BLaER1 (cell line): ENCODE data around the gene FBXO39.

Experiments
- H3K27ac ChIP-seq: shearing (Covaris generic); formaldehyde crosslinking; 2 replicates; pipeline ENCODE4 v1.8.1; 2022
- H3K27me3 ChIP-seq: shearing (Covaris generic); formaldehyde crosslinking; 2 replicates; pipeline ENCODE4 v1.8.1; 2022
- H3K36me3 ChIP-seq: shearing (Covaris generic); formaldehyde crosslinking; 2 replicates; pipeline ENCODE4 v1.8.1; 2022
- H3K4me1 ChIP-seq: shearing (Covaris generic); formaldehyde crosslinking; 2 replicates; pipeline ENCODE4 v1.8.1; 2022
- H3K4me2 ChIP-seq: shearing (Covaris generic); formaldehyde crosslinking; 2 replicates; pipeline ENCODE4 v1.8.1; 2022
- H3K4me3 ChIP-seq: shearing (Covaris generic); formaldehyde crosslinking; 2 replicates; pipeline ENCODE4 v1.8.1; 2022
- H3K9ac ChIP-seq: shearing (Covaris generic); formaldehyde crosslinking; 2 replicates; pipeline ENCODE4 v1.8.1; 2022
- H3K9me3 ChIP-seq: shearing (Covaris generic); formaldehyde crosslinking; 2 replicates; pipeline ENCODE4 v1.8.1; 2022
- H4K20me1 ChIP-seq: shearing (Covaris generic); formaldehyde crosslinking; 2 replicates; pipeline ENCODE4 v1.8.1; 2022
- Cebpa-rat ChIP-seq: shearing (Covaris generic); IDR thresholded peaks from 2 replicates; pipeline ENCODE4 v1.8.1; 2022

The FBXO39 gene

DNA sequence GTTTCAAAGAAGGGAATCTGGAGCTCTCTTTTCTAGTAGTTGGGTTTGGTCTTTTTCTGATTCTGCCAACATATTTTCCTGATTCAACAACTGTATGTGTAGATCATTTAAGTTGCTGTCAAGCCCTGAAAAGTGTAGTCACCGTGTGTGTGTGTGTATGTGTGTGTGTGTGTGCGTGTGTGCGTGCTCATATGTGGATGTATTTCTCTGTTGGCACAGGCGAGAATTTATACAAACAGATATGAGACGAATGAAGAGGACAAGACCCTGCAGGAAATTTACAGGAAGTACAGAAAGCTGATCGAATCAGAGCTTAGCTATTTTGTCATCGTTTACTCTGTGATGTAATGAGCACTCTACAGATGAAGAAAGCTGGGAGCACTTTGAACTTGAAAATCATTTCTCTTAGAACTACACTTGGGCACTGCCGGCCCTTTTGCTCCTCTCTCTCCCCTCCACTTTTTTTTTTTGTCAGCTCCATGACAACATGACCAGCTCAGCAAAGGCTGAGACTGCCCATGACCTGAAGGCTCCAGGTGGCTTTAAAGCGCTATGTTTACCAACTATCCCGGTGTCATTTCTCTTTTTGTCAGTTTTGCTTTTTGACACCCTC, 11.2 kb downstream of the FBXO39 start:
- no peak overlapping the region for H3K4me3 ChIP-seq
- 0 out of 2 replicates have a peak, but pooled peaks cover 6% of the 10 kb centered on the region for H3K9me3 ChIP-seq
- H3K4me2 ChIP-seq, result no peak overlapping the region
- H3K27me3 ChIP-seq, result no peaks in the 10 kb centered on the region
- no peaks in the 10 kb centered on the region for H4K20me1 ChIP-seq
- no peaks in the 10 kb centered on the region for H3K4me1 ChIP-seq
- H3K9ac ChIP-seq, result no peak overlapping the region
- no peaks in the 10 kb centered on the region for H3K36me3 ChIP-seq
- H3K27ac ChIP-seq, result no peak overlapping the region
- no peak for TF ChIP-seq Cebpa-rat

DNA sequence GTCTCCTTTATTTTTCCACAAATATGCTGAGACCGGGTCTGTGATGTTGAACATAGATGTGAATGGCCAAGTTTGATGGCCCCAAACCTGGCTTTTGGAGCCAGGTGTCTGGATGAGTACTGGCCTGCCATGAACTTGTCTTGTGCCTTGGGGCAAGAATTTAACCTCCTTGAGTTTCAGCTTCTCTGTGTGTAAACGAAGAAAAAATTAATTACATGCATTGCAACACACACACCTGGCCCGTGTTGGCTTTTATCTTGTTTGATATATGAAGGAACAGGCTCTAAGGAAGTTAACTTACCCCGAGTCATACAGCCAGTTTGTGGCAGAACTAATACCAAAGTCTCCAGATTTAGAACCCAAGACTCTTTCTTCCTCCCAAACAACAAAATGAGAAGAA, 13.1 kb downstream of the FBXO39 start:
- Histone ChIP-seq H3K9ac (no peak overlapping the region), H3K4me3 (no peak overlapping the region), H4K20me1 (no peaks in the 10 kb centered on the region), H3K27me3 (no peaks in the 10 kb centered on the region), H3K9me3 (0 out of 2 replicates have a peak, but pooled peaks cover 6% of the 10 kb centered on the region), H3K36me3 (no peaks in the 10 kb centered on the region), H3K27ac (no peak overlapping the region), H3K4me2 (no peak overlapping the region), H3K4me1 (no peaks in the 10 kb centered on the region)
- no peak for TF ChIP-seq Cebpa-rat

DNA sequence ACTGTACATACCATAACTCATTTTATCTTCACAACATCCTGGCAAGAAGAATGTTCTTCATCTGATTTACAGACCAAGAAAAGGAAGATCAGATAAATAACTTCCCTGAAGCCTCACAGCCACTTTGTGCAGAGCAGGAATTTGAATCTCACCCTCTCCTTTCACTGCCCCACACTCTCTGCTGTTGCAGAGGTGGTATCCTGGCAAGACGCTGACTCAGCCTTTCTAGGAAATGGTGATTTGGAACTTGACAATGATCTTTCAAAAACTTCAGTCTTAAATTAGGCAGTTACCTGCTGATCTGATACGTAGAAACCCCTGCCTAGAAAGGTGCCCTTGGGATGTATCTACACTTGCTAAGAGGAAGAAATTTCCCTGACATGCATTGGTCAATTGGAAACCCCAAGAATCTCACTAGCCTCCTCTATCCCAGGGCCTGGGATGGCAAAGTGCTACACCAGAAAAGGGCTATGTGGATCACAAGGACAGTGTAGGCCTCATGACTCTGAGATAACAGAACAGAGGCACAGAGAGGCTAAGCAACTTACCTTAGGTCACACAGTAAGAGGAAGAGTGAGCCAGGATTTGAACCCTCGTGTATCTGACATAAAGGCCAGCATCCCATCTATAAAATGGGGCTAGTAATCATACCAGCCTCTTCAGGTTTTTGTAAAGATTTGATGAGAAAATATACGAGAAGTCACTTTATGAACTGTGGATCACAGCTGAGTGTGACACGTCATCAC, 17.9 kb downstream of the FBXO39 start:
- no peak overlapping the region for H3K27ac ChIP-seq
- H3K4me1 ChIP-seq, result no peaks in the 10 kb centered on the region
- no peak overlapping the region for H3K4me2 ChIP-seq
- no peaks in the 10 kb centered on the region for H4K20me1 ChIP-seq
- H3K36me3 ChIP-seq, result no peaks in the 10 kb centered on the region
- no peaks in the 10 kb centered on the region for H3K9me3 ChIP-seq
- no peak for TF ChIP-seq Cebpa-rat
- no peak overlapping the region for H3K4me3 ChIP-seq
- no peak overlapping the region for H3K9ac ChIP-seq
- no peaks in the 10 kb centered on the region for H3K27me3 ChIP-seq

DNA sequence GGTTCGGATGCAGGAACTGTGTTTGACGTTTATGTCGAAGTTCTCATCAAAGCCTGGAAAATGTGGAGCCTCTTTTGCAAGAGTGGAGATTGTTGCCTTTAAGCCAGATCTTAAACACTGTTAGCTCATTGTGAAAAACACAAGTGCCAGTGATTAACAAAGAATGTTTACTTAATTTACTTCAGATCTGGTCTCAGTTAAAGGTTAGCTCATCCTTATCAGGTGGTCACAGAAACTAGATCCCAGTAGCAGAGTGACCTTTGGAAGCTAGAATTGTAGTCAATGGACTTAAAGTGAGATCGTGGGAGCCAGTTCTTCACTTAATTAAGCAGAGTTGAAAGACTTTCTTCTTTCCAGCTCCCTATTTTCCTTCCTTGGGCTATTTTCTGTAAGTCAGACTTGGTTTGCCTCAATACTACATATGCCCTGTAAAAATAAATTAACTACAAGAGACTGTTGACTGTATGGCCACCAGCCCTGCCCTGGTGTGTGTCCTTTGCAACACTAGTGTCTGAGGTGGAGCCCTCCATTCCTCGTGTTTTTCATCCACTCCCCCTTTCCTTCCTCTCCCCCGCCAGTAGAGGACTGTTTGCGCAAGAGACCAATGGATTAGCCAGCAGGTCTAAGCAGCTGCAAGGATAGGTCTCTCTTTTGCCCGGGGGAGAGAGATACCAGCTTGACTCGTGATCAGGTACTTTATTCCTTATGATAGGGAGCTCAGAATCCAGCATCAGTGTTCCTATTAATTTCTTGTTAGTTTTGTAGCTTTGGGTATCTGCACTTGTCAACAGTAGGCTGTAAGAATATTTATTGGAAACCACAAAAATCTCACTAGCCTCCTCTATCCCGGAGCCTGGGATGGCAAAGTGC, 20.2 kb downstream of the FBXO39 start:
- TF ChIP-seq Cebpa-rat, result no peak
- no peak overlapping the region for H3K4me2 ChIP-seq

DNA sequence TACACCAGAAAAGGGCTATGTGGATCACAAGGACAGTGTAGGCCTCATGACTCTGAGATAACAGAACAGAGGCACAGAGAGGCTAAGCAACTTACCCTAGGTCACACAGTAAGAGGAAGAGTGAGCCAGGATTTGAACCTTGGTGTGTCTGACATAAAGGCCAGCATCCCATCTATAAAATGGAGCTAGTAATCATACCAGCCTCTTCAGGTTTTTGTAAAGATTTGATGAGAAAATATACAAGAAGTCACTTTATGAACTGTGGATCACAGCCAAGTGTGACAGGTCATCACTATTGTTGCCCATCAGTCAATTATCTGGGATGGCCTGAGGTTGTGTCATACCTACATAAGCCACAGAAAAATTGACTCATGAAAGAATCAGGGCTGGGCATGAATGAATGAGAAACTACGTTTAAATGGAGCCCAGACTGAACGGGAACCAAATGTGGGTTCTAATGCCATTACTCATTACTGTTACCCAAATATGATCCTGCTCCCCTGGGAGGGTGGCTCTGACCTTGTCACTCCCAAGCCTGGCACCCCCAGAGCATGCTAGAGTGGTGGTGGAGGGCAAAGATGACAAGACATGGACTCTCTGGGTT, 21.0 kb downstream of the FBXO39 start:
- H3K4me3 ChIP-seq, result no peak overlapping the region
- no peak for TF ChIP-seq Cebpa-rat
- H3K36me3 ChIP-seq, result no peaks in the 10 kb centered on the region
- H3K4me2 ChIP-seq, result no peak overlapping the region
- H3K27me3 ChIP-seq, result no peaks in the 10 kb centered on the region
- no peaks in the 10 kb centered on the region for H3K4me1 ChIP-seq
- no peaks in the 10 kb centered on the region for H3K9me3 ChIP-seq
- H3K9ac ChIP-seq, result no peak overlapping the region
- H3K27ac ChIP-seq, result no peak overlapping the region
- H4K20me1 ChIP-seq, result no peaks in the 10 kb centered on the region

More for the DNA sequence above, 20.2 kb downstream of the FBXO39 start:
- Histone ChIP-seq H3K9me3 (no peaks in the 10 kb centered on the region), H3K27ac (no peak overlapping the region), H3K9ac (no peak overlapping the region), H3K4me1 (no peaks in the 10 kb centered on the region), H4K20me1 (no peaks in the 10 kb centered on the region), H3K4me3 (no peak overlapping the region), H3K27me3 (no peaks in the 10 kb centered on the region), H3K36me3 (no peaks in the 10 kb centered on the region)

DNA sequence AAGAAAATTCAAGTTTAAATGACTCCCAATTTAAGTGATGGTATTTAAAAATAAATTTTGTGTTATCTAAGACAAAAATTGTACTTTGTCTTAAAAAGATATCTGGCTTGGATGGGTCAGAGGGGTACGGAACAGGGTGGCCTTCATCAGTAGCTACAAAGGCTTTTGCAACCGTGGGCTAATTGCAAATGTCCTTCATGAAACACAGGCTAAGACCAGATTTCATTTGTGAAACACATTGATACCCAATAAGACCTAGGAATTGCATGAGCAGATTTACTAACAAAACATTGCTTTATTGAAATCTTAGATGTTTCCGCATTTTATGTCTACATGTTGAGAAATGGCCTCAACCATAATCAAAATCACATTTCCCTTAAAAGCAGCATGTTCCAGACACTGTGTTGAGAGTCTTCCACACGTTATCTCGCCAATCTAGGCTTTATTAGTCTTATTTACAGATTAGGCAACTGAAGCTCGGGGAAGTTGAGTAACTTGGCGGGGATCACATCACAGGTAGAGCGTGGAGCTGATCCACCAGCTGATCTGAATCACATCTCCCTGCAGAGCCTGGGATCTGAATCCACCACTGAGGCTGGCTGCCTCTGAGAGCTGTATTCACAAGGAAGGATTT, 21.8 kb downstream of the FBXO39 start:
- Histone ChIP-seq H3K9ac (no peak overlapping the region), H3K4me3 (no peak overlapping the region), H3K4me1 (no peaks in the 10 kb centered on the region), H3K9me3 (no peaks in the 10 kb centered on the region), H3K27me3 (no peaks in the 10 kb centered on the region), H4K20me1 (no peaks in the 10 kb centered on the region), H3K36me3 (no peaks in the 10 kb centered on the region), H3K27ac (no peak overlapping the region), H3K4me2 (no peak overlapping the region)
- no peak for TF ChIP-seq Cebpa-rat

DNA sequence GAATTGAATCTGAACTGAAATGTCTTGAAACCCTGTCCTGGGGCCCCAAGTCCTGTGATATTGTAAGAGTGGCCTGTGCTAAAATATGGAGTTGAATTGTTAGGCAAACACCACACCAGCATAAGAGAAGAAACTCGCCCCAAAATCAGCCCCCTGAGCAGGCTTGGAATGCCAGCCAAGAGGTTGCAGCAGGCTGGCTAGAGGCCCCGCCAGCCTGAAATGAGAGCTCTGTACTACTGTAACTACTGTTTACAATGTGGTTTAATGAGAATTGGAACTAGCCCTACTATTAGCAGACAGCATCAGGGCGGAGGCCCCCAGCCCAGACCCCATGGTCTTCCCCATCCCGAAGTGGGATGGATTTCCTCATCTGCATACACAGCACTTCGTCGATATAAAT, 23.7 kb downstream of the FBXO39 start:
- TF ChIP-seq Cebpa-rat, result no peak
- Histone ChIP-seq H3K4me2 (no peak overlapping the region), H3K9me3 (no peaks in the 10 kb centered on the region), H3K4me1 (no peaks in the 10 kb centered on the region), H3K36me3 (no peaks in the 10 kb centered on the region), H4K20me1 (no peaks in the 10 kb centered on the region), H3K27me3 (no peaks in the 10 kb centered on the region), H3K9ac (no peak overlapping the region), H3K4me3 (no peak overlapping the region), H3K27ac (no peak overlapping the region)

DNA sequence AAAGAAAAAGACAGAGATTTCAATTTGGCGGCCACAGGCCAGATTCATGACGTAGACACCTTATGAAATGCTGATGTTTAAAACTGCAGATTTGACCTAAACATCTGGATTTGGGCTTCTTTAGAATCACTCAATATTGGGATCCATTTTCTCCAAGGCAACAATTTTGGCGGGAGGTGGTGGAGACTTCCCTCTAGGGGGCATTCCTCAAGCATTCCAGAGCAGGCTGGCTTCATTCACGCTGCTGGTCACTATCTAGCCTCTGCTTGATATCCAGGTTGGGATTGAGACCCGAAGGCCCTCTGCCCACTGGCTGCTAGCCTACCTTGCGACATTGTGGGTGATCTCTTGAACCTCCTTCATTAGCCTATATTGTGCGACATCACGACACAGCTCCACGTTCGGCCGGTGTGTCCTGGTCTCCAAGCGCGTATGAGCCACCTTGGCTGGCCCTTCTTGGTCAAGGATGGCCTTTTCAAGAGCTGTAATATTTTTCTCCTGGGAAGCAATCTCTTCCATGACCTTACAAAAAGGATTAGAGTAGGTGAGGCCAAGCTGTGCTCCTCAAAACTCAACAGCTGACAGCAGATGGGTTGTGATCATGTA, 24.5 kb downstream of the FBXO39 start:
- no peaks in the 10 kb centered on the region for H3K9me3 ChIP-seq
- H3K4me1 ChIP-seq, result no peaks in the 10 kb centered on the region
- no peak overlapping the region for H3K4me2 ChIP-seq
- H3K36me3 ChIP-seq, result no peaks in the 10 kb centered on the region
- no peak overlapping the region for H3K27ac ChIP-seq
- no peaks in the 10 kb centered on the region for H4K20me1 ChIP-seq
- no peak overlapping the region for H3K9ac ChIP-seq
- no peak for TF ChIP-seq Cebpa-rat
- no peaks in the 10 kb centered on the region for H3K27me3 ChIP-seq
- no peak overlapping the region for H3K4me3 ChIP-seq

DNA sequence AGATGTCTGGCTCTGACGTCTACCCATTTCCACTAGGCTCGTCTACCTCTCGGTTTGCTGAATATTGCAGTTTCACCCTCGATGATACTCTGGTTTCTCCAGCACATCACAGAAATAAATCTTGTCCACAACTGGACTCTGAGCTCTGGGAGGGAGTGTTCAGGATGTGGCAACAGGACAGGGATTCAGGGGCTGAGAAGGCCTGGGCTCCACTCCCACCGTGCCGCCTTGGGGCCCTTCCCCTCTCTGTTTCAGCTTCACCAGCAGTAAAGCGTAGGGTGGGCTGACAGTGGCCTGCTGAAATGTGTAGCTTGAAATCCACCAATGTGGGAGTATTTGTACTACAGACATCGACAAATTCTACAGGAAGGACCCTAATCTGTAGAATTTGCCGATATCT, 35.5 kb downstream of the FBXO39 start:
- Histone ChIP-seq H3K27ac (no peak overlapping the region), H3K36me3 (no peaks in the 10 kb centered on the region), H3K27me3 (no peaks in the 10 kb centered on the region), H3K4me2 (no peak overlapping the region), H3K9me3 (no peaks in the 10 kb centered on the region), H3K9ac (no peak overlapping the region), H3K4me1 (no peaks in the 10 kb centered on the region), H4K20me1 (no peaks in the 10 kb centered on the region), H3K4me3 (no peak overlapping the region)
- no peak for TF ChIP-seq Cebpa-rat
